HL-60 (cell line): ENCODE measurements around the gene DLK1.

Experiments used
- CTCF ChIP-seq: IDR thresholded peaks from one replicate; pipeline ENCODE4 v1.5.1; 2011; ENCODE audit warnings: low read length, control low read depth, inconsistent platforms; ENCODE audit not compliant: insufficient read depth
- GABPA ChIP-seq: IDR thresholded peaks from 2 replicates; pipeline ENCODE4 v1.6.1; 2012; ENCODE audit warnings: low read depth
- POLR2AphosphoS5 ChIP-seq: IDR thresholded peaks from 2 replicates; pipeline ENCODE4 v1.6.1; 2012; ENCODE audit warnings: low read depth
- REST ChIP-seq: IDR thresholded peaks from 2 replicates; pipeline ENCODE4 v1.6.1; 2012; ENCODE audit warnings: low read depth; ENCODE audit not compliant: insufficient replicate concordance

- TF ChIP-seq CTCF: no peak
- no peak for TF ChIP-seq POLR2AphosphoS5
- TF ChIP-seq REST: no peak
- no peak for TF ChIP-seq GABPA
Measured at GRCh38 chr14:100683578-100683977, 43.1 kb upstream of the DLK1 start.
